HG02943 (cell line): ENCODE results near the gene INTS11.

Source experiments
- ATAC-seq: cut with Tn5 transposase; IDR thresholded peaks from one replicate; pipeline ENCODE4 v1.9.1; 2021; ENCODE audit warnings: mild to moderate bottlenecking, low read depth, moderate library complexity; ENCODE audit not compliant: unreplicated experiment

The INTS11 gene

DNA sequence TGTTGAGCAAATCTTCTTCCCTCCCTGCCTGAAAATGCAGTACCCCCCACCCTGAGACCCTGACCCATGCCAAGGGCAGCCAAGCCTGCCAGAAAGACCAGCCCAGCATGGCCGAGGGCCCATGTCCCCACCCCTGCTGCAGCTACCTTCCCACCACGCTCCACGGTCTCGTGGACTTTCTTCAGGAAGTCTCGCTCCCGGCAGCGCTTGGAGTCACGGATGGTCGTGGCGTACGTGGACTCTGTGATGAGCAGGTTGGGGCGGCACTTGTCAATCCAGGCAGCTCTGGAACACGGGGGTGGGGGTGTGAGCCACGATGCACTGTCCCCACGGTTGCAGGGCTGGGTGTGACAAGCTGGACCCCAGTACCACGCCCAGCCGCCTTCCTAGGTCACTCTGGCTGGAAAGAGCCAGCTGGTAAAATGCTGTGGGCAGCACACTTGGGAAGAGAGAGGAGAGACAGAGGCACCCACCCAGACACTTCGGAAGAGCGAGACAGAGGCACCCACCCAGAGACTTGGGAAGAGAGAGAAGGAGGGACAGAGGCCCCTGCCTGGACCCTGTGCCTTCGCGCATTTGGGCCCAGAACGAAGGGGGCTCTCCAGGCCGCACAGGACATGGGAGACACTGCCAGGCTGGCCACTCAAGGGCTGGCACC lies 9.7 kb downstream of the INTS11 start:
- ATAC-seq: no peak

GRCh38 chr1:1314237-1314586 lies 10.2 kb downstream of the INTS11 start:
- no peak for ATAC-seq

DNA sequence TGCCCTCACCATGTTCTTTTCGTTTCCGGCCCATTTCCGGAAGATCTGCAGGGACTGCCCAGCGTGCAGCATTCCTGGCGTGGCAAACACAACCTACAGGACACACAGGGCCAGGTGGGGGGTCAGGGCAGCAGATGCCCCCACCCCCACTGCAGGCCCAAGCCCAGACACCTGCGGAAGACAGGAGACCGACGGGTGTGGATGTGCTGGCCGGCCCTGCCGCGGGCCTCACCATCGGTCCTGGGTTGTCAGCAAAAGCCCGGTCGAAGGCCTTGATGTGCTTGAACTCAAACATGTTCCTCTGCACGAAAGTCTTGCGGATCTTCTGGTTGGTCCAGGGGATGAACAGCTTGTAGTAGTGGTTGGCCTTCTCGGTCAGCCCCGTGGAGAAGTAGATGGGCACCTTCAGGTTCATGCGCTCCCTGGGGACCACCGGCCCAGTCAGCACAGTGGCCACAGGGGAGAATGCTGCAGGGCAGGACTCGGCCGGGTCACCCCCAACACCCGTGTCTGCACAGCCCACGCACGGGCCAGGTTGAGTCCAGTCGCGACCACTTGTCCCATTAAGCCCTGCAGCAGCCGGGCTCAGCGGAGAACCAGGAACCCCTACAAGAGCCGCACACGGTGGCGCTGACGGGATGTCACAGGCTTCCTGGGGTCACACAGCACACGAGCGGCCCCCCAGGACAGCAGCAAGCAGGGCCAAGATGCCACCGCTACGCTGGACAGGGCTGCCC lies 10.8 kb downstream of the INTS11 start:
- ATAC-seq: no peak

DNA sequence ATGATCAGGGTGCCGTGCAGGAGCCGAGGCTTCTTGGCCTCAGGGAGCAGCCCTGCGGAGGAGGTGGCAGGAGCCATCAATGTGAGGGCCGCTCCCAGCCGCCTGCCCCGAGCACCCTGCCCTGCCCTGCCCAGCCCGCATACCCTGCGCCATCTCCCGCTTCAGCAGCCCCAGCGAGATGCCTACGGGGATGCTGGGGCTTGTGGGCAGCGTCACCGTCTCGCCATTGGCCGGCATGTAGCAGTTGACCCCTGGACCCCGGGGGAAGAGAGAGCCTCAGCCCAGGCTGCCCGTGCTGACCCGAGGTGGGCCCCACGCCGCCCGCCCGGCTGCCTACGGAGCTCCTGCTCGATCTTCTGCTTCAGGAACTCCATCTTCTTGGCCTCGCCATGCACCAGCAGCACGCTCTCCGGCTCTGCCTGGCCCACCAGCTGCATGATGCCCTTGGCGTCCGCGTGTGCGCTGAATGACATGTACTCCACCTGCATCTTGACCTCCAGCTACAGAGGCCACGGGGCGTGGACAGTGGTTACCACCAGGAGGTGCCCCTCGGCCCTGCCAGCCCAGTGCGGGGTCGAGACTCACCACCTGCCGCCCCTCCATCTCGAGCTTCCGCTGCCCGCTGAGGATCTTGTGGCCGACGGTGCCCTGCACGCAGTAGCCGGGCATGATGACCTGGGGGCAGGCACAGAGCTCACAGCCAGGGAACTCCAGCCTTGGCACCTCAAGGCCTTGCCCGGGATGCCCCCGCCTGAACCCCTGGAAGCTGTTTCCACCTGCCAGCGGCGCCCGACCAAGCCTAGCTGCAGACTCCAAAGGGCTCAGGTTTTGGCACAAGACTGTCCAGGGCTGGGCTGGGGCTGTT lies 11.8 kb downstream of the INTS11 start:
- ATAC-seq: no peak

DNA sequence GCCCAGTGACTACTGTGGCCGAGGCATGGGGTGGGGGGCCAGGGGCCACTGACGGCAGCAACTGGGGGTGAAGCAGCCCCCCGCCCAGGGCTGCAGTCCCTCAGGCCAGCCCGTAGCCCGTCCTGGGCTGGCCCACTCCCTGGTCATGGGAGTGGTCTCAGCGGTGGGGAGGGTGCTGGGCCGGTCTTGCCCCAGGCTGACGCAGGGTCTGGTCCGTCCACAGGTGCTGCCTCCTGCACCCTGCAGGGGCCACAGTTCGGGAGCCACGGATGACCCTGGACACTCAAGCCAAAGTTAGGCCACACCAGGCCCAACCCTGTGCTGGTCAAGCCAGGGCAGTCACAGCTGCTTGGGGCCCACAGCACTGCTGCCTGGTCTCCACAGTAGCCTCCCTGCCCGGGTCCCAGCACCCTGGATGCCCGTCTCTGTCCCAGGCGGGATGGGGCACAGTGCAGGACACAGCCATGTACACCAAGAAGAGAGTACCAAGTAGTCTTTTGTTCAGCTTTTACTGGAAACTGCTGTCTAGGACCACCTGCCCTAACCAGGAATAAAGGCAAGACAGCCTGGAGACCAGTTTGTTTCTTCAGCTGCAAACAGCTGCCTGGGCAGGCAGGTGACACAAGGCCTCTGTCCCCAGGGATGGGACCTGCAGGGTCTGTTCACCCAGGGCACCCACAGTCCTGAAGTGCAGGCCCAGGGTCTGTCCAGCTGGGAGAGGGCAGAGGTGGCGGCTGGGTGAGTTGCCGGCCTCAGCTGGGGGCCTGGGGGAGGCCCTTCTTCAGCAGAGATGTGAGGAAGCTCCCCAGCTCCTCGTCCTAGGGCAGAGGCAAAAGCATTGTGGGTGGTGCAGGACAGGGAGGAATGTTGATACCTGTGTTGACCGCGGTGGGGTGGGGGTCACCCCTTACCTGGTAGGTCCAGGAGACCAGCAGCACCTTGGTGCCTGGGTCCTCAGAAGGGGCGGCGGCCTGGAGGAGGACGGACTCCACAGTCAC lies 13.1 kb downstream of the INTS11 start:
- no peak for ATAC-seq

DNA sequence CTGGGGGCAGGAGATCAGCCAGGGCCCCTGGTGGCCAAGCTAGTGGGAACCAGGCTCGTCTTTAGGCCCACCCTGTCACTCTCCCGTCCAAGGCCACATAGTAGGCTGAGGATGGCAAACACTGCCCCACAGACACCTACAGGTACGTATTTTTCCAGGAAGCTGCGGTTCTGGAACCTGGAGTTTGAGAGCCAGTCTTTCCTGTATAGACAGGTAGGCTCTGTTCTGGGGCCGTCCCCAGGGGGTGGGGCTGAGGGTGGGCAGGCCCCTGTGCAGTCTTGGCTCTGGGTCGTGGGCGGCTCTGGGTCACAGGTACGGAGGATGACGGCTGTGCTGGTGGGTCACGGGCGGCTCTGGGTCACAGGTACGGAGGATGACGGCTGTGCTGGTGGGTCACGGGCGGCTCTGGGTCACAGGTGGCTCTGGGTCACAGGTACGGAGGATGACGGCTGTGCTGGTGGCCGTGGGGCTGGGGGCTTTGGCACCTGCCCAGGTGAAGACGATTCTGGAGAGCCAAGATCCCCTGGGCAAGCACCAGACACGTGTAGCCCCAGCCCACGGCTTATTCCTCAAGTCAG lies 13.9 kb downstream of the INTS11 start:
- ATAC-seq: no peak

DNA sequence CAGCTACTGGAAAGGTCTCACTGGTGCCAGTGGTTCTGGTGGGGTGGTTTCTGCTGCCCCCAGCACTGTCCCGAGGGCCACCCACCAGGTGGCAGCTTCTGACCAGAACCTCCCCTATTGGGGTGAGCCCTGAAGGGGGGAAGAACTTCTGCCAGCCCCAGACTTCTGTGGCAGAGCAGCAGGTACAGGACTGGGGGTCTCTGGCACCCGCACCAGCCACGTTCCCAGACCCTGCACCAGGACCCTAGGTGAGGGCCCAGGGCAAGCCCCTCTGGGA lies 14.4 kb downstream of the INTS11 start:
- ATAC-seq: no peak

- ATAC-seq: no peak
Observed at GRCh38 chr1:1309251-1310108, 15.0 kb downstream of the INTS11 start.

DNA sequence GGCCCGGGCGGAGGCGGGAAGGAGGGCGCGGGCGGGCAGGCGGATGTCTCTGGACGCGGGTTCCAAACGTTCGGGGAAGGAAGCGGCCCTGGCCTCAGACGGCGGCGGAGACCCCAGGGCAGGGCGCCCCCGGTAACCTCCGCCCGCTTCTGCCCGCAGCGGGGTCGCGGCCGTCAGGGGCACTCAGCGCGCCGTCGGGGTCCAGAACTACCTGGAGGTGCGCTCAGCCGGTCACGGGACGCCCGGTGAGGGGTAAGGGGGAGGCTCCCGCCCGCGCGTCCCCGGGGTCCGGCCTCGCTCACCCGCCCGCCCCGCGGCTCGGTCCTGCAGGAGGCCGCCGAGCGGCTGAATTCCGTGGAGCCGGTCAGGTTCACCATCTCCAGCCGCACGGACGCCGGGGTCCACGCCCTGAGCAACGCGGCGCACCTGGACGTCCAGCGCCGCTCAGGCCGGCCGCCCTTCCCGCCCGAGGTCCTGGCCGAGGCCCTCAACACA lies 15.7 kb downstream of the INTS11 start:
- ATAC-seq: peak; percentile 5

GRCh38 chr1:1307923-1308755 lies 16.3 kb downstream of the INTS11 start, which contains the start of the genes ACAP3 and PUSL1:
TSS of gene ACAP3 (minus strand) at chr1:1307930. CDS start at chr1:1307815, 115 bp downstream.
TSS of gene PUSL1 (plus strand) at chr1:1308597. CDS start at chr1:1308644, 47 bp downstream.
- peak; percentile 41 for ATAC-seq

DNA sequence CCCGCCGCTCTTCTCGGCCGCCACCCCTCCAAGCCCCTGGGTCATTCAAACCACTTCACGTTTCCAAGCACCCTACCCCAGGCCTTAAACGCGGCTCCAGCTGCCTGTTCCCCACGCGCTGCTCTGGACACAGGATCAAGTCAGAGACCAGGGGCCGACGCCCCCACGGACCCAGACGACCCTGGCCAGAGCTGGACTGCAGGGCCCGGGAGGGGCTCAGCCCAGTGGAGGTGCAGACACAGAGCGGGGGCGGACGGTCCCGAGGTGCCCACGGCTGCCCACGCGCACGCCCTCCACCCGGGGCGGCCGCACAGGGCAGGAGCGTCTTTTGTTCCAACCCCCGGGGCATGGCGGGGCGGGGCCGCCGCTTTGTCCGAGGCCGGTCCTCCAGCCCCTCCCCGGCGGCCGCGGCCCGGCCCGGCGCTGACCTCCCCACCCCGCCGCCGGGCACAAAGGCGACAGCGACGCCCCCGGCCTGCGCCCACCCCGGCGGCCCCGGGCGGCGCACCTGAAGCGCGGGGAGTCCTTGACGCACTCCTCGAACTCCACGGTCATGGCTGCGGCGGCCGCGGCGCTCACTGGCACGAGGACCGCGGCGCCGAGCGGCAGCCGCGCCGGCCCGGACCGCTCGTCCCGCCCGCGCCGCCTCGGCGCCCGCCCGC lies 17.1 kb downstream of the INTS11 start:
- ATAC-seq: peak; percentile 1

DNA sequence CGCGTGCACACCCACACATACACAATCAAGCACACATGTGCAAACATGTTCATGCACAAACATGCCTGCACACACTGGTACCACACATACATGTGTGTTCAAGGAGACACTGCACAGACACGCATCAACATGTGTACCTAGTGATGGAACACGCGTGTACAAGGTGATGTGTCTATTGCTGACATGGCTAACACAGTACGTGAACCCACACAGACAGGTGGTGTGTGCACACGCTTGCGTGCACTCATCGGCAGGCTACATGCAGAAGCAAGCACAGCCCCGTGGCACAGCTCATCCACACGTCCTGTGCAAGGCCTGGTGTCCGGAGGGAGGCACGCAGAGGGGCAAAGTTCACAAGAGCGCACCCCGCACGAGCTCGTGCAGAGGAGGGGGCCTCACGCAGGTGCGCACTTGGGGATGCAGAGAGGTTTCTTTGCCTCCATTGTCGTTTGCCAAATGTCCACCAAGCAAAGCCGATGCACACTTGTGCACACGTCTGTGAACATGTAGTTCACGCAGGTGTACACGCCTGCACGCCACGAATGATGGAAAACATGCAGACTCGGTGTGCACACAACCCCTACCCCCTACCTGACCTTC lies 17.7 kb downstream of the INTS11 start:
- ATAC-seq: no peak

DNA sequence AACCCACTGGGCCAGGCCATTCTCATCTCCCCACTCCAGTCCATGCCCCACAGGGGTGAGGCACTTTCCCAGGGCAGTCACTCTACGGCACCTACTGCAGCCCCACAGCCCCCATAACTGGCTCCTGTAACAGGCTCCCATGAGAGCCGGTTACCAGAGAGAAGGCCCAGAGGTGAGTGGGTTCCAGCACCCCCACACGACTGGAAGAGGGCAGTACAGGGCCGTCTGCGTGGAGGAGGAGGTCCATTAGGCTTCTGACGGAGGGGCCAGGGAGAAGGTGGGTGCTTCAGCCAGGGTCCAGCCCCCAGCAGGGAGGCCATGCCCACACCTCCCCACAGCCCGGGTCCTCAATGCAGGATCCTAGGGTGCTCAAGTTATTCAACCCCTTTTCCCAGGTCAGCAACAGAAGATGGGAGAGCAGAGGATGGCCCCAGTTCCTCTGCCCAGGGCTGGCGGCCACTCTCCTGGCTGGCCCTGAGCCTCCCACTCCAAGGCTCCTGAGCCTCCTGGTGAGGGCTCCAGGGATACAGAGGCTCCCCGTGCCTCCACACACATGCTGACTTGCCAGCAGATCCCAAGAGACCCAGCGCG lies 18.3 kb downstream of the INTS11 start:
- ATAC-seq: no peak

DNA sequence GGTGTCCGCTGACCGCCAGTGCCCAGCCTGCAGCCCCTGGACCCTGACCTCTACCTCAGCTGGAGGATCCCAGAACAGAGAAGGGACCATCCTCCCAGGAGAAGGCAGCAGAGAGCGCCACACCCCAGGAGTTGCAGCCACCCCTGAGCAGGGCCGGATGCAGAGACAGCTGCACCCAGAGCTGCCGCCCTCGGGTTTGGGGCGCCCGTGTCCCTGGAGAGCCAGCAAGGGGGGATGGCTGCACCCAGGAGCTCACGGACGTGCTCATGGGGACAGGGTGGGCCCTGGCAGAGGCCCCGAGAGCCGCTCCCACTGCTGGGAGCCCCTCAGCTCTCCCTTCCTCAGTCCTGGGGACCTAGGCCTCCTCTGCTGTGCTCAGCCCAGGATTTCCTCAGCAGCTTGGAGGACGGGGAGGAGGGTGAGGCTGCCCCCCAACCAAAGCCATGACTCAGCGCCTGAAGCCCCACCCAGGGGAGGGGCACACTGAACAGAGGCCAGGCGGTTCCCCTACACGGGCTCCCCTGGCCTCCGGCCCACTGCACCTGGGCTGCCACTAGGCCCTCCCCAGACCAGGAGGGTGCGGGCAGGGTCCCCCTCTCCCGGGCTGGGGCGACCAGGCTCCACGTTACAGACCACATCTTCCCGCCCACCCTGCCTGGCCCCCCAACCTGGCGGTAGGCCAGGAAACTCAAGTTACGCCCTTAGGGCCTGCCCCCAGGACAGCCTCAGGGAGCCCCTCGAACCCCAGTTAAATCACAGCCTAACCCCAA lies 19.0 kb downstream of the INTS11 start:
- ATAC-seq: no peak

DNA sequence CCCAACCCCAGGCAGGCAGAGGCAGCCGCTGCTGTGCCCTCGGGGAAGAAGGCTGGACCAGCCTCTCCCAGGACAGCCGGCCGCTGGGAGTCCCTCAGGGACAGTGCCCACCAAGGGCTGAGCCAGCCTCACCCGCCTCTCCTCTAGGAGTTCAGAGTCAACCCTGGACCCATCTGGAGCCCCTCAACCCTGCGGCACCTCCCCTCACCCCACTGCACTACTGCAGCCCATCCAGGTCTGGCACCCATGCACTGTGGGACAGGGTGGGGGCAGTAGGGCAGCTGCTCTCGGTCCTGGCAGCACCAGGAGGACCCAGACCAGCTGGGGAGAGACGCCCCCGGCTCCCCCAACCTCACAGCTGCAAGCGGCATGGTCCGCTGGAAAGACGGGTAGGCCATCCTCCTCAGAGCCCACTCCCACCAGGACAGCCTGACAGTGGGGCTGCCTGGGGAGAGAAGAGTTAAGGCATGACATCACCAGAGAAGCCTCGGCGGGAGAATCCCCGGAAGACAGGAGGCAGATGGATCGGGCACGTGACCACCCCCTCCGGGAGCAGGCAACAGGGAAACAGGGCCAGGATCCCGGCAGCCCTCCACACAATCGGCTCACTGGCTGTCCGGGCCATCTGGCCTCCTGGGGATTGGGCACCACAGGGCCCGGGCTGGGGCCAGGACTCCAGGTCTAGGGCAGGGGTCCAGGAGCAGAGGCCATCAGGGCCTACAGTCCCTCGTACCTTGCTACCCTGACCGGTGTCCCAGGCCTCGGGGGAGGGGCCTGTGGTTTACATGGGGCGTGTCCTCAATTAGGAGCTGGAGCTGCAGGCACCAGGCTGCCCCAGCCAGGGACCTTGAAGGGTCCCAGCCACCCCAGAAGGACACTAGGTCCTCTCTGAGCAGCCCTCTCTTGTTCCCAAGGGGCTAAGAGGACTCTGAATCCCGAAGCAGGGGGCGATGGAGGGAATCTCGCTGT lies 19.8 kb downstream of the INTS11 start:
- no peak for ATAC-seq
